GM12878 (cell line): Measurements from ENCODE around the gene ZNF230. TPM values are rescaled to one million over a fixed set of nuclear protein-coding genes. Genes with fewer than 3 reads are reported as not detected.

ENCODE experiments used
- ATAC-seq: fragments of 200-7000 bp; cut with Tn5 transposase; 3 replicates; pipeline ENCODE4 v1.9.1; 2020; ENCODE audit warnings: mild to moderate bottlenecking, moderate library complexity
- BruUV-seq: library from RNA; stranded (reverse); fragments of 400-500 nt; replicated peaks from 2 replicates; lab custom pipeline; 2021; lab: Mats Ljungman, UMichigan
- CTCF ChIA-PET: fragments of 300-600 bp; sonication (Branson Sonifier 250); formaldehyde crosslinking; extraction: SDS; loops from one replicate; lab custom pipeline; 2021; ENCODE audit warnings: inconsistent platforms; lab: Yijun Ruan, JAX
- POLR2A ChIA-PET: fragments of 350-600 bp; formaldehyde crosslinking; extraction: SDS; loops from one replicate; lab custom pipeline; 2021; ENCODE audit warnings: inconsistent platforms; lab: Charles Lee
- RAD21 ChIA-PET: fragments of 300-600 bp; sonication (Branson Sonifier 250); formaldehyde crosslinking; loops from one replicate; lab custom pipeline; 2023; ENCODE audit warnings: antibody characterized with exemption; ENCODE audit not compliant: unreplicated experiment; lab: Charles Lee
- SMC1A ChIA-PET: fragments of 300-600 bp; sonication (Branson Sonifier 250); formaldehyde crosslinking; loops from one replicate; lab custom pipeline; 2023; ENCODE audit not compliant: unreplicated experiment, uncharacterized antibody; lab: Charles Lee
- DNase-seq: peaks from one replicate; pipeline ENCODE4 v3.0.0-alpha.2; 2011; ENCODE audit warnings: low read depth, low spot score
- FAIRE-seq: peaks from 3 replicates; lab custom pipeline; 2011; peaks lifted over from hg19 to GRCh38; lab: Jason Lieb, UNC
- H2AFZ ChIP-seq: 2 replicates; pipeline ENCODE4 v1.6.0; 2011; ENCODE audit warnings: low read depth, low read length, control low read depth; ENCODE audit not compliant: control insufficient read depth
- H3K27ac ChIP-seq: 2 replicates; pipeline ENCODE4 v1.5.1; 2011; ENCODE audit warnings: control low read depth; ENCODE audit not compliant: control insufficient read depth, insufficient read depth
- H3K27me3 ChIP-seq, 2 experiments: replicated peaks in 1 of 2; 2 replicates each; pipeline versions ENCODE4 v1.6.0 to v1.6.1; 2011; ENCODE audit warnings: low read length in 1 of 2; ENCODE audit not compliant: control insufficient read depth in 2 of 2, insufficient read depth in 2 of 2
- H3K36me3 ChIP-seq, 2 experiments: 2 replicates each; pipeline ENCODE4 v1.5.1; 2011; ENCODE audit warnings: low read length in 1 of 2; ENCODE audit not compliant: control insufficient read depth in 2 of 2, insufficient read depth in 2 of 2
- H3K4me1 ChIP-seq: 2 replicates; pipeline ENCODE4 v1.6.1; 2011; ENCODE audit warnings: mild to moderate bottlenecking, low read length, moderate library complexity, mixed read lengths; ENCODE audit not compliant: control insufficient read depth, insufficient read depth
- H3K4me2 ChIP-seq: 2 replicates; pipeline ENCODE4 v1.6.0; 2011; ENCODE audit warnings: control low read depth; ENCODE audit not compliant: control insufficient read depth, insufficient read depth
- H3K4me3 ChIP-seq: fragments of 200-600 bp; sonication (generic); 2 replicates; pipeline ENCODE4 v1.5.1; 2016
- H3K79me2 ChIP-seq: 2 replicates; pipeline ENCODE4 v1.6.0; 2011; ENCODE audit warnings: low read length; ENCODE audit not compliant: control insufficient read depth, insufficient read depth
- H3K9ac ChIP-seq: 2 replicates; pipeline ENCODE4 v1.8.0; 2011; ENCODE audit warnings: low read length, control low read depth, mixed read lengths; ENCODE audit not compliant: control insufficient read depth, insufficient read depth
- H3K9me3 ChIP-seq: replicated peaks from 3 replicates; pipeline ENCODE4 v1.5.1; 2011; ENCODE audit warnings: mild to moderate bottlenecking, low read length; ENCODE audit not compliant: control insufficient read depth, insufficient read depth
- H4K20me1 ChIP-seq: 2 replicates; pipeline ENCODE4 v1.6.0; 2011; ENCODE audit not compliant: control insufficient read depth, insufficient read depth
- HDAC2 ChIP-seq: fragments of 200-600 bp; sonication (generic); IDR thresholded peaks from 2 replicates; pipeline ENCODE4 v1.6.1; 2017
- NR2F1 ChIP-seq: fragments of 450-650 bp; conservative IDR thresholded peaks from 2 replicates; pipeline ENCODE4 v1.6.1; 2017; ENCODE audit warnings: mild to moderate bottlenecking
- RB1 ChIP-seq: fragments of 450-650 bp; formaldehyde crosslinking; IDR thresholded peaks from 2 replicates; pipeline ENCODE4 v1.6.1; 2017; ENCODE audit warnings: mild to moderate bottlenecking, borderline replicate concordance
- RFX5 ChIP-seq: IDR thresholded peaks from 2 replicates; pipeline ENCODE4 v1.6.1; 2011; ENCODE audit warnings: low read depth, low read length, improper control_type of control experiment
- SMAD5 ChIP-seq: IDR thresholded peaks from 2 replicates; pipeline ENCODE4 v1.6.1; 2016; ENCODE audit warnings: antibody characterized with exemption, low read depth
- TAF1 ChIP-seq: IDR thresholded peaks from 2 replicates; pipeline ENCODE4 v1.6.1; 2011; ENCODE audit warnings: mild to moderate bottlenecking, low read depth, low read length, borderline replicate concordance
- TCF3 ChIP-seq: IDR thresholded peaks from 2 replicates; pipeline ENCODE4 v1.6.1; 2012; ENCODE audit warnings: low read depth, mild to moderate bottlenecking, low read length, borderline replicate concordance; ENCODE audit not compliant: insufficient read depth
- WGBS: methylation state at CpG from one replicate; pipeline ENCODE4 v1.1.6; 2016; ENCODE audit warnings: low lambda C conversion rate; ENCODE audit not compliant: insufficient replicate concordance, insufficient coverage; ENCODE audit errors: missing lambda C conversion rate; 5-methylcytosine and 5-hydroxymethylcytosine counted together
- in situ Hi-C: fragments of 300-500 bp; cut with MboI; formaldehyde crosslinking; loops from 9 replicates; pipeline ENCODE4 v1.14.3; 2018; ENCODE audit warnings: mixed read lengths
- intact Hi-C: fragments of 100-400 bp; cut with micrococcal nuclease; formaldehyde crosslinking; loops from one replicate; pipeline ENCODE4 v1.14.2; 2022; ENCODE audit not compliant: unreplicated experiment
- polyA plus RNA-seq, 11 experiments: library from polyadenylated mRNA; depleted of rRNA in 4 of 11; unstranded in 6 of 11; stranded (reverse) in 5 of 11; fragments of >200 nt; fragmentation: Nextera tagmentation in 4 of 11; fragmentation: Illumina TruSeq in 1 of 11; extraction: Ambion mirVana in 4 of 11; extraction: Trizol in 1 of 11; gene quantifications; 1 replicate in 1 of 11; 2 replicates in 10 of 11; pipeline versions ENCODE4 v1.2.1 to v1.2.3, GENCODE V29; 2011 to 2016; ENCODE audit warnings: inconsistent platforms in 2 of 11, missing spikeins in 2 of 11, low read depth in 1 of 11
- total RNA-seq, 4 experiments: library from RNA; depleted of rRNA in 3 of 4; stranded (reverse); fragments of >200 nt in 3 of 4; fragmentation: Illumina TruSeq in 1 of 4; extraction: Trizol in 1 of 4; gene quantifications; 2 replicates each; pipeline versions ENCODE4 v1.2.1 to v1.2.3, GENCODE V29; 2013 to 2021
- TF ChIP-seq, protein P1 (sequence below): IDR thresholded peaks from 2 replicates; pipeline ENCODE4 v1.6.1; 2012; ENCODE audit warnings: improper control_type of control experiment, low read depth, low read length; ENCODE audit not compliant: insufficient replicate concordance

The ZNF230 gene
- total and polyA plus RNA-seq, 10 of the 15 experiments (the other 5 are each of a cell fraction or from before 2014, with no cell fraction given): 1.8 to 9.1 (median 3.5) TPM

DNA sequence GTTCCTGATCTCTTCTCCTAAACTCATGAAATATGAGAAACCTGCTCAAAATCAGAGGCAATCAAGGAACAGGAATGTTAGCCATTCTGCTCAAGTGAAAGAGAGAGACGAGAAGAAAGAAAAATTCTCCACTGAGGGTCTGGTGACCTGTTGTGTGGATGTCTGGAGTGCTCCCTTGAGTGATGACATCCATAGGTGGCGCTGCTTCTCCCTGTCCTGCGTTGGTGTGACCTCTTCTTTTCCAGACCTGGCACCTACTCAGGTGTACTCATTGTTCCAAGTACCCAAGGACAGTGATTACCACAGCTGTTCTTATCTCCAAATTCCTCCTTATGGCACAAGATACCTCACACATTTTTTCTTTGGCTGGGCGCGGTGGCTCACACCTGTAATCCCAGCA, 53.1 kb downstream of the ZNF230 start:
- Histone ChIP-seq H3K4me2 (no peak overlapping the region), H3K9ac (no peak overlapping the region), H3K79me2 (no peaks in the 10 kb centered on the region), H3K9me3 (peaks cover 4% of the 10 kb centered on the region; the same call in 2 of the 3 replicates), H3K36me3 (no peaks in the 10 kb centered on the region), H3K27me3 (no peaks in the 10 kb centered on the region), H3K4me1 (no peaks in the 10 kb centered on the region), H3K27ac (no peak overlapping the region), H2AFZ (no peak overlapping the region), H4K20me1 (no peaks in the 10 kb centered on the region), H3K4me3 (no peak overlapping the region)
- BruUV-seq: no TSS peak
- intact Hi-C loops: no loop called here
- TF ChIP-seq RFX5 (no peak), TAF1 (no peak), HDAC2 (no peak), RB1 (no peak), SMAD5 (no peak), NR2F1 (no peak), TCF3 (no peak)
- TF ChIP-seq, protein P1, sequence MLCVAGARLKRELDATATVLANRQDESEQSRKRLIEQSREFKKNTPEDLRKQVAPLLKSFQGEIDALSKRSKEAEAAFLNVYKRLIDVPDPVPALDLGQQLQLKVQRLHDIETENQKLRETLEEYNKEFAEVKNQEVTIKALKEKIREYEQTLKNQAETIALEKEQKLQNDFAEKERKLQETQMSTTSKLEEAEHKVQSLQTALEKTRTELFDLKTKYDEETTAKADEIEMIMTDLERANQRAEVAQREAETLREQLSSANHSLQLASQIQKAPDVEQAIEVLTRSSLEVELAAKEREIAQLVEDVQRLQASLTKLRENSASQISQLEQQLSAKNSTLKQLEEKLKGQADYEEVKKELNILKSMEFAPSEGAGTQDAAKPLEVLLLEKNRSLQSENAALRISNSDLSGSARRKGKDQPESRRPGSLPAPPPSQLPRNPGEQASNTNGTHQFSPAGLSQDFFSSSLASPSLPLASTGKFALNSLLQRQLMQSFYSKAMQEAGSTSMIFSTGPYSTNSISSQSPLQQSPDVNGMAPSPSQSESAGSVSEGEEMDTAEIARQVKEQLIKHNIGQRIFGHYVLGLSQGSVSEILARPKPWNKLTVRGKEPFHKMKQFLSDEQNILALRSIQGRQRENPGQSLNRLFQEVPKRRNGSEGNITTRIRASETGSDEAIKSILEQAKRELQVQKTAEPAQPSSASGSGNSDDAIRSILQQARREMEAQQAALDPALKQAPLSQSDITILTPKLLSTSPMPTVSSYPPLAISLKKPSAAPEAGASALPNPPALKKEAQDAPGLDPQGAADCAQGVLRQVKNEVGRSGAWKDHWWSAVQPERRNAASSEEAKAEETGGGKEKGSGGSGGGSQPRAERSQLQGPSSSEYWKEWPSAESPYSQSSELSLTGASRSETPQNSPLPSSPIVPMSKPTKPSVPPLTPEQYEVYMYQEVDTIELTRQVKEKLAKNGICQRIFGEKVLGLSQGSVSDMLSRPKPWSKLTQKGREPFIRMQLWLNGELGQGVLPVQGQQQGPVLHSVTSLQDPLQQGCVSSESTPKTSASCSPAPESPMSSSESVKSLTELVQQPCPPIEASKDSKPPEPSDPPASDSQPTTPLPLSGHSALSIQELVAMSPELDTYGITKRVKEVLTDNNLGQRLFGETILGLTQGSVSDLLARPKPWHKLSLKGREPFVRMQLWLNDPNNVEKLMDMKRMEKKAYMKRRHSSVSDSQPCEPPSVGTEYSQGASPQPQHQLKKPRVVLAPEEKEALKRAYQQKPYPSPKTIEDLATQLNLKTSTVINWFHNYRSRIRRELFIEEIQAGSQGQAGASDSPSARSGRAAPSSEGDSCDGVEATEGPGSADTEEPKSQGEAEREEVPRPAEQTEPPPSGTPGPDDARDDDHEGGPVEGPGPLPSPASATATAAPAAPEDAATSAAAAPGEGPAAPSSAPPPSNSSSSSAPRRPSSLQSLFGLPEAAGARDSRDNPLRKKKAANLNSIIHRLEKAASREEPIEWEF: no peak
- WGBS: 66% methylated on average over 5 of the region's 5 CpGs
- CTCF ChIA-PET: interaction anchor here (0.8 kb wide), 1 partner anchor 103 kb away, joined by 3 read pairs; no protein-coding TSS in a partner anchor
- SMC1A ChIA-PET: no interaction called here
- FAIRE-seq: no peak
- RAD21 ChIA-PET: no interaction called here
- DNase-seq: no peak
- in situ Hi-C loops: no loop called here
- POLR2A ChIA-PET: no interaction called here
- no peak for ATAC-seq
